HG03064 (cell line): ENCODE measurements around the gene CDIP1.

ENCODE experiments used
- ATAC-seq: cut with Tn5 transposase; IDR thresholded peaks from one replicate; pipeline ENCODE4 v1.9.1; 2021; ENCODE audit warnings: low read depth; ENCODE audit not compliant: unreplicated experiment

The CDIP1 gene

GRCh38 chr16:4544473-4544872 lies 5.9 kb upstream of the CDIP1 start:
- ATAC-seq = no peak

- ATAC-seq = no peak
Observed at GRCh38 chr16:4539716-4540284, 1.2 kb upstream of the CDIP1 start.

GRCh38 chr16:4537376-4538343 lies 913 bp downstream of the CDIP1 start:
- ATAC-seq = no peak

GRCh38 chr16:4536391-4537106 lies 2.0 kb downstream of the CDIP1 start:
- no peak for ATAC-seq

GRCh38 chr16:4535627-4536108 lies 2.9 kb downstream of the CDIP1 start:
- no peak for ATAC-seq

GRCh38 chr16:4534151-4534790 lies 4.3 kb downstream of the CDIP1 start:
- no peak for ATAC-seq

GRCh38 chr16:4533490-4533889 lies 5.1 kb downstream of the CDIP1 start:
- ATAC-seq = no peak

- ATAC-seq = no peak
Observed at GRCh38 chr16:4532238-4532637, 6.3 kb downstream of the CDIP1 start.

GRCh38 chr16:4531811-4532210 lies 6.8 kb downstream of the CDIP1 start:
- ATAC-seq = no peak

GRCh38 chr16:4529085-4530060 lies 9.2 kb downstream of the CDIP1 start:
- ATAC-seq = no peak

- ATAC-seq = no peak
Observed at GRCh38 chr16:4525634-4526277, 12.8 kb downstream of the CDIP1 start.

GRCh38 chr16:4525069-4525468 lies 13.5 kb downstream of the CDIP1 start:
- ATAC-seq = no peak

- ATAC-seq = no peak
Observed at GRCh38 chr16:4524571-4524970, 14.0 kb downstream of the CDIP1 start.

GRCh38 chr16:4523686-4524085 lies 14.9 kb downstream of the CDIP1 start:
- ATAC-seq = no peak

- ATAC-seq = no peak
Observed at GRCh38 chr16:4522051-4522581, 16.5 kb downstream of the CDIP1 start.

- no peak for ATAC-seq
Observed at GRCh38 chr16:4520913-4521312, 17.7 kb downstream of the CDIP1 start.

GRCh38 chr16:4519274-4520058 lies 19.1 kb downstream of the CDIP1 start:
- ATAC-seq = no peak
